HUES6 (cell line): Measurements from ENCODE around the gene PHF20.
"Not testable (repeated sequence)": the region's sequence is repeated elsewhere in the genome, so short reads cannot be mapped to it uniquely, and the experiment has no call there.

Source experiments
- H3K27ac ChIP-seq: 2 replicates; pipeline ENCODE4 v1.7.0; 2013; ENCODE audit warnings: low read depth, mild to moderate bottlenecking, low read length, inconsistent platforms
- H3K27me3 ChIP-seq: 2 replicates; pipeline ENCODE4 v1.6.1; 2013; ENCODE audit warnings: low read length; ENCODE audit not compliant: control insufficient read depth, insufficient read depth
- H3K36me3 ChIP-seq: 2 replicates; pipeline ENCODE4 v1.6.1; 2013; ENCODE audit warnings: low read length; ENCODE audit not compliant: control insufficient read depth, insufficient read depth
- H3K4me1 ChIP-seq: 2 replicates; pipeline ENCODE4 v1.6.1; 2013; ENCODE audit warnings: low read length; ENCODE audit not compliant: control insufficient read depth, insufficient read depth
- H3K4me3 ChIP-seq: 2 replicates; pipeline ENCODE4 v1.5.1; 2013; ENCODE audit warnings: low read depth, low read length
- H3K9ac ChIP-seq: one replicate; pipeline ENCODE4 v1.6.1; 2013; ENCODE audit warnings: mild to moderate bottlenecking, low read length
- H3K9me3 ChIP-seq: 2 replicates; pipeline ENCODE4 v1.6.1; 2013; ENCODE audit warnings: low read depth, low read length; ENCODE audit not compliant: control insufficient read depth, insufficient read depth

PHF20 gene

DNA sequence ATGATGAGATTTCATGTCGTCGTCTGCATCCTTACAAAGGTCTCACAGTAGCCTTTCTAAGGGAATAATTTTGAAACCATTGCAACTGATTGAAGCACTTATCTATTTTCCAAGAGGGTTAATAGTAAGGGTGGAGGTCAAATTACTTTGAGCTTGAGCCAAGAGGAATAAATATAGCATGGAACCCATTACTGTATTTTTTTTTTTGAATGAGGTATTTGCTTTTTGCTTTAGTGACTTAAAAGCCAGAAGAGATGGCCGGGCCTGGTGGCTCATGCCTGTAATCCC, 104.2 kb downstream of the PHF20 start:
- peak overlapping the region; percentile 18; the same call in 1 of the 2 replicates for H3K27ac ChIP-seq
- H3K27me3 ChIP-seq = no peaks in the 10 kb centered on the region
- no peak overlapping the region for H3K9ac ChIP-seq
- H3K36me3 ChIP-seq = peaks cover 11% of the 10 kb centered on the region
- H3K4me1 ChIP-seq = peaks cover 10% of the 10 kb centered on the region; the same call in 1 of the 2 replicates
- H3K9me3 ChIP-seq = no peaks in the 10 kb centered on the region
- H3K4me3 ChIP-seq = no peak overlapping the region

DNA sequence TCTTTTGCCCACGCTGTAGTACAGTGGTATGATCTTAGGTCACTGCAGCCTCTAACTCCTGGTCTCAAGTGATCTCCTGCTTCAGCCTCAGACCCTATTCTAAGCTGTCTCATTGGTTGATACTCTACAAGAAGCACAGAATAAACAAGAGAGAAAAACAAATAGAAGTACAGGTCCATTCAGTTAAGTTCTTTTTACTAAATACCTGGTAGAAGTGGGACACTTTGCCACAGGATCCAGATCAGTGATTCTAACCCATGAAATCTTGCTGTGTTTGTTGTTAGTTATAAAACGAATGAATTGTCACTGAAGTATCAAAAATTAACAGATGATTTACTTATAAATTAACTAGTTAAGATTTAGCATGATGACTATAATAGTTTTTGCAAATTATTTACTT, 105.8 kb downstream of the PHF20 start:
- Histone ChIP-seq H3K9me3 (no peaks in the 10 kb centered on the region), H3K27ac (no peak overlapping the region), H3K4me3 (no peak overlapping the region), H3K9ac (no peak overlapping the region), H3K27me3 (no peaks in the 10 kb centered on the region), H3K36me3 (0 out of 2 replicates have a peak, but pooled peaks cover 3% of the 10 kb centered on the region), H3K4me1 (peaks cover 10% of the 10 kb centered on the region; the same call in 1 of the 2 replicates)

DNA sequence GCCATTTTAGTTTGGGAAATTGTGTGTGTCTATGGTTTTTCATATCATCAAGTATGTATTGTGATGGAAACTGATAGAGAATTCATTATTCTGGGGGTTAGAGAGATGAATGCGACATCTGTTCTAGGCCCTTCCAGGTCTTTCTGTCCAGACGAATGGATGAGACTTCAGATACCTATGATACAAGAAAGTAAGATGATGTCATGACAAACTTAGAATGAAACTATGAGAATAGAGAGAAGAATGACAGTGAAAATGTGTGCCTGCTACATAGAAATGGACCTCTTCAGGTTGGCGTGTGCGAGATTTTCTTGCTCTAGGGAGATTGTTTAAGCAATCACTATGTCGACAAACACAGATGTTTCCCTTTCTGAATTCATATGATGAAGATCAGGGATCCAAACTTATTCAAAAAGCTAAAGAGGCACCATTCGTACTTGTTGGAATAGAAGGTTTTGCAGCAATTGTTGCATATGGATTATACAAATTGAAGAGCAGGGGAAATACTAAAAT, 106.4 kb downstream of the PHF20 start:
- Histone ChIP-seq H3K9me3 (no peaks in the 10 kb centered on the region), H3K4me3 (no peak overlapping the region), H3K27me3 (no peaks in the 10 kb centered on the region), H3K27ac (no peak overlapping the region), H3K4me1 (peaks cover 10% of the 10 kb centered on the region; the same call in 1 of the 2 replicates), H3K36me3 (0 out of 2 replicates have a peak, but pooled peaks cover 3% of the 10 kb centered on the region), H3K9ac (no peak overlapping the region)

DNA sequence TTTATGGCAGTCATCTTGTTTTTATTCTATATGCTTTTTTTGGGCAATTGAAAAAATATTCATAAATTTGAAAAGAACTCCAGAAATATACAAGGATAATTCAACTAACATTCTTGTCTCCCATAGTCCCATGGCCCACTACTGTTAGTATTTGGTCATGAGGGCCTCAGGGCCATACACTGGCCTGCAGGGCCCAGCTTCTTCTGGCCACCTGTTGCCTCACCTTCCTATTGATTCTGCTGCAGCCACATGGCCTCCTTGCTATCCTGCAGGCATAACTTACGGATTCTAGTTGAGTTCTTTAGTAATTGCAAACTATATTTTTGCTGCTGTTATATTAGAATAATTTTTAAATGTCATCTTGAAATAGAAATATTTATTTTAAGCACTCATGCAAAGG, 109.9 kb downstream of the PHF20 start:
- Histone ChIP-seq H3K4me1 (peaks cover 10% of the 10 kb centered on the region; the same call in 1 of the 2 replicates), H3K9ac (no peak overlapping the region), H3K9me3 (no peaks in the 10 kb centered on the region), H3K36me3 (peaks cover 6% of the 10 kb centered on the region), H3K27ac (no peak overlapping the region), H3K4me3 (no peak overlapping the region), H3K27me3 (no peaks in the 10 kb centered on the region)

DNA sequence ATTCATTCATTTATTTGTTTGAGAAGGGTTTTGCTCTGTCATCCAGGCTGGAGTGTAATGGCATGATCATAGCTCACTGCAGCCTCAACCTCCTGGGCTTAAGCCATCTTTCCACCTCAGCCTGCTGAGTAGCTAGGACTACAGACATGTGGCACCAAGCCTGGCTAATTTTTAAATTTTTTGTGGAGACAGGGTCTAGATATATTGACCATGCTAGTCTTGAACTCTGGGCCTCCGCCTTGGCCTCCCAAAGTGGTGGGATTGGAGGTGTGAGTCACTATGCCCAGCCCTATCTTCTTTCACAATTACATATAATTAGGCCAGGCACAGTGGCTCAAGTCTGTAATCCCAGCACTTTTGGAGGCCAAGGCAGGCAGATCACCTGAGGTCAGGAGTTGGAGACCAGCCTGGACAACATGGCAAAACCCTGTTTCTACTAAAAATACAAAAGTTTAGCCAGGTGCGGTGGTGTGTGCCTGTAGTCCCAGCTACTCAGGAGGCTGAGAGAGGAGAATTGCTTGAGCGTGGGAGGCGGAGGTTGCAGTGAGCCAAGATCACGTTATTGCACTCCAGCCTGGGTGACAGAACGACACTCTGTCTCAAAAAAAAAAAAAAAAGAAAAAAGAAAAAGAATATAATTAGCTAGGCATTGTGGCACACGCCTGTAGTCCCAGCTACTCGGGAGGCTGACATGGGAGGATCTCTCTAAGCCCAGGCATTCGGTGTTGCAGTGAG, 110.8 kb downstream of the PHF20 start:
- not testable (repeated sequence) for H3K9ac ChIP-seq, H3K4me3 ChIP-seq, H3K27me3 ChIP-seq, H3K36me3 ChIP-seq, H3K27ac ChIP-seq, H3K9me3 ChIP-seq
- H3K4me1 ChIP-seq = peaks cover 10% of the 10 kb centered on the region; the same call in 1 of the 2 replicates

DNA sequence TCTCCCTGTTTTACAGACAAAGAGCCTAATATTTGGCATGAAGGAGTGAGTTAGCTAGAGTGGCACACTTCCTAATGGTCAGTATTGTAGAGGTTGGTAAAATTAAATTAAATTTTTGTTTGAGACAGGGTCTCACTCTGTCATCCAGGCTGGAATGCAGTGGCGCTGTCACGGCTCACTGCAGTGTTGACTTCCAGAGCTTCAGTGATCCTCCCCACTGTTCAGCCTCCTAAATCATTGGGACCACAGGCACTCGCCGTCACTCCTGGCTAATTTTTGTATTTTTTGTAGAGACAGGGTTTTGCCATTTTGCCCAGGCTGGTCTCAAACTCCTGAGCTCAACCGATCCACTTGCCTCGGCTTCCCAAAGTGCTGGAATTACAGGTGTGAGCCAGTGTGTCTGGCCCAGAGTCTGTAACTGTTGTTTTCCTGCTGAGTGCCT, 111.5 kb downstream of the PHF20 start:
- H3K36me3 ChIP-seq = peaks cover 5% of the 10 kb centered on the region
- no peak overlapping the region for H3K27ac ChIP-seq
- peaks cover 10% of the 10 kb centered on the region; the same call in 1 of the 2 replicates for H3K4me1 ChIP-seq
- no peaks in the 10 kb centered on the region for H3K9me3 ChIP-seq
- H3K4me3 ChIP-seq = no peak overlapping the region
- H3K27me3 ChIP-seq = no peaks in the 10 kb centered on the region
- H3K9ac ChIP-seq = no peak overlapping the region

DNA sequence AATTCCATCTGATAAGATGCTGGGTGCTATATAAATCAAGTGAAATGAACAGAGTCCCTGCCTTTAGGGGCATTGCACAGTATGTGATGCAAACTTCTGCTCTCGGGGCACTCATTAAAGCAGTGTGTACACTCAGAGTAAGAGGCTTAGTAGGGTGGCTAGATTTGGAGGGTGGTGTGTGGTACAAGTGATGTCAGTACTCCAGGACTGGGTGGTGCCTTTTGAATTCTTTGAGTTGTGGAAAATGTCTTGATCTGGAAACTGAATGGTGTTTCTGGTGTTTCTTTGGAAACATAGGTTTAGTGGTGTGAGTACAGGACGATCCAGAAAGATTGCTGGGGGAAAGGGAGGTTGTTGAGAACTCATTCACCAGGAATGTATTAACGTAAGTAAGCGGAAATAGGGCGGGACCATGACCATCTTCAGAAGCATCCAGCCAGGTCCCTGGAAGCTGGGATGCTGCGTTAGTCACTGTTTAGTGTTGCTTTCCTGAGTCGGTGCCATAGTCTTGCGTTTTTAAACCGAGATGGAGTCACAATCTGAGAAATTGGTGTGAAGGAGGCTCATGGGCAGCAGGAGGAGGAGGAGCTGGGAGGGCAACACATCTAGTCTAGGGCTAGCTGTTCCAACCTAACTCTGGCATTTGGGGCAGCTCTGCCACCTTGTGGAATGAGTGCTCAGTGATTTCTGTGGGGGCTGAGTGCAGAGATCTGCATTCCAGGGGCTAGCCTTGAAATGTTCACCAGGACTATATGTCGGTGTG, 112.1 kb downstream of the PHF20 start:
- H3K4me1 ChIP-seq = peaks cover 10% of the 10 kb centered on the region; the same call in 1 of the 2 replicates
- H3K9me3 ChIP-seq = no peaks in the 10 kb centered on the region
- H3K27ac ChIP-seq = no peak overlapping the region
- no peak overlapping the region for H3K9ac ChIP-seq
- H3K4me3 ChIP-seq = no peak overlapping the region
- peaks cover 5% of the 10 kb centered on the region for H3K36me3 ChIP-seq
- no peaks in the 10 kb centered on the region for H3K27me3 ChIP-seq

DNA sequence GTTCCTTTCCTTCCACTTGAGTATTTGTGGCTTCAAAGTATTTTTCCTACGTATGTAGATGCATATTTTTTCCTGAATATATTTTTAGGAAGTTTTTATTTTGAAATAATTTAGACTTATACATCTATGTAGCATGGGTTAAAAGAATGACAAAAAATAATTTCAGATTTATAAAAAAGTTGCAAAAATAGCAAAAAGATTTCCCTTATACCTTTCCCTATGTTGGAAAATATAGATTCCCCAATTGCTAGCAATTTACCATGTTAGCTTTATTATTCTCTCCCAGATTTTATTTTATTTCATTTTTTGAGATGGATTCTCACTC, 112.7 kb downstream of the PHF20 start:
- H3K4me1 ChIP-seq = peaks cover 10% of the 10 kb centered on the region; the same call in 1 of the 2 replicates
- H3K27me3 ChIP-seq = no peaks in the 10 kb centered on the region
- H3K9me3 ChIP-seq = no peaks in the 10 kb centered on the region
- H3K36me3 ChIP-seq = peaks cover 5% of the 10 kb centered on the region
- no peak overlapping the region for H3K9ac ChIP-seq
- H3K27ac ChIP-seq = no peak overlapping the region
- no peak overlapping the region for H3K4me3 ChIP-seq

DNA sequence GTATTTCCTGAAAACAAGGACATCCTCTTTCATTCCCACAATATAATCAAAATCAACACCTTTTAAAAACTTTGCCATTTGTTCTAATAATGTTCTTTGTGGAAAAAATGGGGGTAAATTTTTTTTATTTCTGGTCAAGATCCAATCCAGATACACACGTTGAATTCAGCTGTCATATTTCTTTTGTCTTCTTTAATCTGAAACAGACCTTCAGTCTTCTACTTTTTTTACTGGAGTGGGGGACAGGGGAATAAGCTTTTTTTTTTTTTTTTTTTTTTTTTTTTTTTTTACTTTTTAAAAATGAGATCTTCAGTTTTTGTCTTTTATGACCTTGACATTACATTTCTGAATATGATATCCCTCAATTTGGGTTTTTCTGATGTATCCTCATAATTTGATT, 113.4 kb downstream of the PHF20 start:
- H3K4me3 ChIP-seq = no peak overlapping the region
- peaks cover 5% of the 10 kb centered on the region for H3K36me3 ChIP-seq
- no peaks in the 10 kb centered on the region for H3K9me3 ChIP-seq
- peaks cover 8% of the 10 kb centered on the region; the same call in 1 of the 2 replicates for H3K4me1 ChIP-seq
- H3K9ac ChIP-seq = no peak overlapping the region
- H3K27ac ChIP-seq = no peak overlapping the region
- H3K27me3 ChIP-seq = no peaks in the 10 kb centered on the region

DNA sequence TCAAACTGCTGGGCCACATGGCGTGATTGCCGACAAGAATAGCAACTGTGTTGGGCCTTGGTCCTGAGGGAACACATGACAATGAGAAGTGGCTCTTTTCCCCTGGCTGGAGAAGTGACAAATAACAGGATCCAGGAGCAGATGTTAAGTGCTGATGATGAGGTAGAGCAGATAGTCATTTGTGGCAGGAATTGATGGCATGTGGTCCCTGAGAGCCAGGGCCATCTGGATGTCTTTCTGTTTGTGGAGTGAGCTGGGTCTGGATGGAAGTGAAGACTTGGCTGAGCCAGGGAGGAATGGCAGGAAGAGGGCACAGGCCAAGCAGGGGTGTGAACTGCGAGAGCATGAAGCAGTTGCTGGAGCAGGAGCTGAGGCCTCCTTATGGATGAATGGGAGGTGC, 114.7 kb downstream of the PHF20 start:
- Histone ChIP-seq H3K9me3 (no peaks in the 10 kb centered on the region), H3K4me3 (no peak overlapping the region), H3K27ac (no peak overlapping the region), H3K27me3 (no peaks in the 10 kb centered on the region), H3K9ac (no peak overlapping the region), H3K4me1 (peaks cover 8% of the 10 kb centered on the region; the same call in 1 of the 2 replicates), H3K36me3 (peaks cover 5% of the 10 kb centered on the region)

DNA sequence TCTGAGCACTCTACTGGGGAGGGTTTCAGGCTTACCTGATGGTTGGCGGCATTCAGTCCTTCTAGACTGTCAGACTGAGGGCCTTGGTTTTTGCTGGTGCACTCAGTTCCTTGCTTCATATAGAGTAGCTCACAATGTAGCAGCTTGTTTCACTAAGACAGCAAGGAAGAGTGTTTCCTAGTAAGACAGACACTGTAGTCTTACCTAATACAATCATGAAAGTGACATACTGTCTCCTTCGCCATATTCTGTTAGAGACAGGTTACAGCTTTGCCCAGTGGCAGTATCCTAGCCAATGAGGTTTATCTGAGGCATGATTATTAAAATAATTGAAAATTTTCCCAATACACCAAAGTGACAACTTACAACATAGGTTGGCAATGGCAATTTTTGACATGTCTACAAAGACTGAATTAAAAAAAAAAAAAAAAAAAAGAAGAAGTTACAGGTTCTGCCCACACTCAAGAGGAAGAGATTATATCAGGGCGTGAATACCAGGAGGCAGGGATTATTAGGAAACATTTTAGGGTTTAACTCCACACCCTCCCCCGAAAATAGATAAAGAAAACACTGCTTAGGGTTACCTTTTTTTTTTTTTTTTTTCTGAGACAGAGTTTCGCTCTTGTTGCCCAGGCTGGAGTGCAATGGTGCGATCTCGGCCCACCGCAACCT, 115.7 kb downstream of the PHF20 start:
- Histone ChIP-seq H3K9ac (no peak overlapping the region), H3K36me3 (peaks cover 5% of the 10 kb centered on the region), H3K4me3 (no peak overlapping the region), H3K27ac (no peak overlapping the region), H3K4me1 (peaks cover 8% of the 10 kb centered on the region; the same call in 1 of the 2 replicates), H3K9me3 (no peaks in the 10 kb centered on the region), H3K27me3 (no peaks in the 10 kb centered on the region)
